Smooth muscle cell (in vitro differentiated cells): Measurements from ENCODE around the gene TRIM59. TPM values are rescaled to one million over a fixed set of nuclear protein-coding genes. Genes with fewer than 3 reads are reported as not detected.

Experiments used
- DNase-seq: peaks from one replicate; lab custom pipeline; 2025; ENCODE audit not compliant: unreplicated experiment; lab: John Stamatoyannopoulos, UW
- H2AFZ ChIP-seq: fragments of 200-600 bp; sonication (generic); 2 replicates; pipeline ENCODE4 v1.6.0; 2016; ENCODE audit warnings: antibody characterized with exemption, low read depth, mild to moderate bottlenecking
- H3F3A ChIP-seq: fragments of 200-600 bp; sonication (generic); 2 replicates; pipeline ENCODE4 v1.6.0; 2017; ENCODE audit warnings: antibody characterized with exemption, low read depth
- H3K27ac ChIP-seq: fragments of 200-600 bp; sonication (generic); 2 replicates; pipeline ENCODE4 v1.5.1; 2016; ENCODE audit warnings: low read depth, mild to moderate bottlenecking
- H3K27me3 ChIP-seq: fragments of 200-600 bp; sonication (generic); 2 replicates; pipeline ENCODE4 v1.6.1; 2016; ENCODE audit warnings: low read depth, mild to moderate bottlenecking
- H3K36me3 ChIP-seq: fragments of 200-600 bp; sonication (generic); 2 replicates; pipeline ENCODE4 v1.5.1; 2016; ENCODE audit warnings: low read depth
- H3K4me1 ChIP-seq: fragments of 200-600 bp; sonication (generic); 2 replicates; pipeline ENCODE4 v1.5.1; 2016; ENCODE audit warnings: low read depth
- H3K4me2 ChIP-seq: fragments of 200-600 bp; sonication (generic); 2 replicates; pipeline ENCODE4 v1.6.0; 2016; ENCODE audit warnings: mild to moderate bottlenecking
- H3K4me3 ChIP-seq: fragments of 200-600 bp; sonication (generic); 2 replicates; pipeline ENCODE4 v1.5.1; 2016; ENCODE audit warnings: mild to moderate bottlenecking
- H3K79me2 ChIP-seq: fragments of 200-600 bp; sonication (generic); 2 replicates; pipeline ENCODE4 v1.6.0; 2016; ENCODE audit warnings: low read depth, mild to moderate bottlenecking
- H3K9ac ChIP-seq: fragments of 200-600 bp; sonication (generic); 2 replicates; pipeline ENCODE4 v1.6.0; 2016; ENCODE audit warnings: low read depth
- H3K9me3 ChIP-seq: fragments of 200-600 bp; sonication (generic); replicated peaks from 2 replicates; pipeline ENCODE4 v1.5.1; 2016; ENCODE audit warnings: low read depth
- H4K20me1 ChIP-seq: fragments of 200-600 bp; sonication (generic); 2 replicates; pipeline ENCODE4 v1.6.0; 2016; ENCODE audit warnings: low read depth
- CTCF ChIP-seq: fragments of 200-600 bp; sonication (generic); IDR thresholded peaks from 2 replicates; pipeline ENCODE4 v1.5.1; 2017; ENCODE audit warnings: borderline replicate concordance, mild to moderate bottlenecking, antibody characterized with exemption; ENCODE audit not compliant: insufficient read depth, poor library complexity, severe bottlenecking
- WGBS: methylation state at CpG from one replicate; pipeline ENCODE4 v1.1.7; 2016; ENCODE audit warnings: low lambda C conversion rate; 5-methylcytosine and 5-hydroxymethylcytosine counted together
- polyA plus RNA-seq: library from polyadenylated mRNA; unstranded; fragments of >200 nt; fragmentation: Nextera tagmentation; extraction: Ambion mirVana; gene quantifications from 2 replicates; pipeline ENCODE4 v1.2.1, GENCODE V29; 2016
- total RNA-seq: library from RNA; depleted of rRNA; stranded (reverse); fragments of >200 nt; gene quantifications from 2 replicates; pipeline ENCODE4 v1.2.3, GENCODE V29; 2014

The TRIM59 gene
- total and polyA plus RNA-seq, 2 experiments from 2014 or later, result 8.9 to 19.0 TPM

- Histone ChIP-seq H3K9ac (no peak overlapping the region), H3K4me2 (no peak overlapping the region), H2AFZ (no peak overlapping the region), H3K79me2 (no peaks in the 10 kb centered on the region), H3F3A (no peaks in the 10 kb centered on the region), H3K36me3 (no peaks in the 10 kb centered on the region), H3K9me3 (no peaks in the 10 kb centered on the region), H3K27ac (no peak overlapping the region), H3K4me3 (no peak overlapping the region), H3K27me3 (no peaks in the 10 kb centered on the region), H4K20me1 (no peaks in the 10 kb centered on the region), H3K4me1 (no peaks in the 10 kb centered on the region)
- DNase-seq, result no peak
- whole genome bisulfite sequencing, result 80% methylated on average over 1 of the region's 1 CpG
- TF ChIP-seq CTCF, result no peak
Observed at GRCh38 chr3:160464971-160465370, 15.4 kb upstream of the TRIM59 start.

GRCh38 chr3:160464321-160464720 is 14.7 kb upstream of the TRIM59 start:
- no peaks in the 10 kb centered on the region for H3K4me1 ChIP-seq
- H3K27me3 ChIP-seq, result no peaks in the 10 kb centered on the region
- H3K9ac ChIP-seq, result no peak overlapping the region
- H4K20me1 ChIP-seq, result no peaks in the 10 kb centered on the region
- H3K79me2 ChIP-seq, result no peaks in the 10 kb centered on the region
- H3K27ac ChIP-seq, result no peak overlapping the region
- no peak for TF ChIP-seq CTCF
- H3K4me2 ChIP-seq, result no peak overlapping the region
- no peak for DNase-seq
- no peaks in the 10 kb centered on the region for H3K9me3 ChIP-seq
- H3K4me3 ChIP-seq, result no peak overlapping the region
- WGBS, result 98% methylated on average over 2 of the region's 2 CpGs
- no peaks in the 10 kb centered on the region for H3F3A ChIP-seq
- no peak overlapping the region for H2AFZ ChIP-seq
- no peaks in the 10 kb centered on the region for H3K36me3 ChIP-seq

DNA sequence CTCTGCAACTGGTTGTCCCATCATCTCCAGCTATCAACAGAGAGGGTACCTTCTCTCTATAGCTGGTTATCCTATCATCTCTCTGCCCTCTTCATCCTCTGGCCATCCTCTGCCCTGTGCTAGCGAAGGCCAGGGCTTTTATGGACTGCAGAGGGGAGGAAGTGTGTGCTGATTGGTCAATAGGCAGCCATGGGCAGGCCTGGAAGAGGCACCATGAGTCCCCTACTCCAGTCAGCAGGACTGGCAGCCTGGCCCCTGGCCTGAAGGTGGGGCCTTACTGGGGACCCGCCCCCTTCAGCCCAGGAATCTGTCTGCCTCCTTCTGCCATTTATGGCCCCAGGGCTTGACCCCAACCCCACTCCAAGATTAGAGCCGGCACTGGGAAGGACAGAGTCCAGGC is 10.4 kb upstream of the TRIM59 start:
- H4K20me1 ChIP-seq, result no peaks in the 10 kb centered on the region
- H3K9me3 ChIP-seq, result no peaks in the 10 kb centered on the region
- no peak overlapping the region for H3K4me2 ChIP-seq
- H3K79me2 ChIP-seq, result no peaks in the 10 kb centered on the region
- no peak overlapping the region for H3K27ac ChIP-seq
- no peak for DNase-seq
- no peak overlapping the region for H3K4me3 ChIP-seq
- H3K9ac ChIP-seq, result no peak overlapping the region
- H3K36me3 ChIP-seq, result no peaks in the 10 kb centered on the region
- H3K27me3 ChIP-seq, result no peaks in the 10 kb centered on the region
- no peak overlapping the region for H2AFZ ChIP-seq
- TF ChIP-seq CTCF, result no peak
- 78% methylated on average over 3 of the region's 3 CpGs for WGBS
- H3K4me1 ChIP-seq, result no peaks in the 10 kb centered on the region
- no peaks in the 10 kb centered on the region for H3F3A ChIP-seq

DNA sequence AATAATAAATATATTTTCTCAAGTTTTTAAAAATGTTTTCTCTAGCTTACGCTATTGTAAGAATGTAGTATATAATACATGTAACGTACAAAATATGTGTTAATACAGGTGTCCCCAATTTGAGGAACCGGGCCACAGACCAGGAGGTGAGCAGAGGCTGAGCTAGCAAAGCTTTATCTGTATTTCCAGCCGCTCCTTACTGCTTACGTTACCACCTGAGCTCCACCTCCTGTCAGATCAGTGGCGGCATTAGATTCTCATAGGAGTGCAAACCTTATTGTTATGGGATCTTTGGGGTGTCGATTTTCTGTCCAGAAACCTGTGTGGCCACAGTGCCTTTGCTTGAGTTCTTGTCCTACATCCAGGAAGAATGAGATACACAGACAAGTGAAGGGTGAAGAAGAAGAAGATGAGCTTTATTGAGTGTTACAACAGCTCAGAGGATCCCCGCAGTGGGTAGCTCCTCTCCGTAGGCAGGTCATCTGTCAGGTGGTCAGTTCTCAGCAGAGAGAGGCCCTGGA is 9.9 kb upstream of the TRIM59 start:
- no peak for TF ChIP-seq CTCF

More for the DNA sequence above, 9.9 kb upstream of the TRIM59 start:
- Histone ChIP-seq H3K9ac (no peak overlapping the region), H3K4me3 (no peak overlapping the region), H3K27ac (no peak overlapping the region), H3K4me2 (no peak overlapping the region), H3K9me3 (no peaks in the 10 kb centered on the region), H3F3A (no peaks in the 10 kb centered on the region), H3K4me1 (no peaks in the 10 kb centered on the region), H3K79me2 (no peaks in the 10 kb centered on the region), H3K36me3 (no peaks in the 10 kb centered on the region), H4K20me1 (no peaks in the 10 kb centered on the region), H2AFZ (no peak overlapping the region), H3K27me3 (no peaks in the 10 kb centered on the region)
- no peak for DNase-seq
- 95% methylated on average over 9 of the region's 9 CpGs for WGBS
